Measurements from ENCODE around the gene RAB6A. TPM values are rescaled to one million over a fixed set of nuclear protein-coding genes. Genes with fewer than 3 reads are reported as not detected.
A peak's percentile ranks its signal among the peaks of the same experiment; 100 is the strongest.
"Not testable (repeated sequence)": the region's sequence is repeated elsewhere in the genome, so short reads cannot be mapped to it uniquely, and the experiment has no call there.

The RAB6A gene
- total RNA-seq, 1 experiment from 2014 or later, result 172 TPM

- intact Hi-C loops (cut with micrococcal nuclease), result no loop called here
Observed at GRCh38 chr11:73787051-73787642, 26.3 kb upstream of the RAB6A start.

GRCh38 chr11:73785467-73785866 is 24.6 kb upstream of the RAB6A start:
- BruUV-seq (replicated peaks); CTCF ChIA-PET: not testable (repeated sequence)
- POLR2A ChIA-PET, result interaction anchor here (0.7 to 4.7 kb wide), 8 partner anchors 9 to 632 kb away, joined by 3 to 32 read pairs (median 4); partner anchors contain the start of genes COA4, PAAF1 and RAB6A

More at GRCh38 chr11:73787051-73787642, 26.3 kb upstream of the RAB6A start:
- no peak for DNase-seq (ENCODE audit: unreplicated experiment)
- CTCF ChIA-PET, result interaction anchor here (1.2 kb wide), 1 partner anchor 161 kb away, joined by 5 read pairs; no protein-coding TSS in a partner anchor
- POLR2A ChIA-PET, result interaction anchor here (0.5 to 3.1 kb wide), 12 partner anchors 9 to 877 kb away, joined by 3 to 72 read pairs (median 13); partner anchors contain the start of genes COA4, PAAF1 and RAB6A
- H3K4me3 Mint-ChIP-seq (ENCODE audit: unreplicated experiment), result peak overlapping the region; percentile 95
- no peaks in the 10 kb centered on the region for H3K9me3 Mint-ChIP-seq (ENCODE audit: unreplicated experiment)
- H3K4me1 Mint-ChIP-seq (ENCODE audit: insufficient read depth, unreplicated experiment), result peaks cover 12% of the 10 kb centered on the region
- peaks cover 13% of the 10 kb centered on the region for H3K36me3 Mint-ChIP-seq (ENCODE audit: insufficient read depth, unreplicated experiment)
- no peaks in the 10 kb centered on the region for H3K27me3 Mint-ChIP-seq (ENCODE audit: insufficient read depth, unreplicated experiment)
- no peak for TF ChIP-seq CTCF (IDR thresholded peaks at IDR 0.05; ENCODE audit: unreplicated experiment)
- H3K27ac Mint-ChIP-seq (ENCODE audit: low read depth, unreplicated experiment), result peak overlapping the region; percentile 96
- BruUV-seq (replicated peaks), result no TSS peak

GRCh38 chr11:73784734-73785133 is 23.9 kb upstream of the RAB6A start:
- intact Hi-C loops (cut with micrococcal nuclease), result no loop called here

More at GRCh38 chr11:73785467-73785866, 24.6 kb upstream of the RAB6A start:
- H3K27ac Mint-ChIP-seq (ENCODE audit: low read depth, unreplicated experiment); H3K27me3 Mint-ChIP-seq (ENCODE audit: insufficient read depth, unreplicated experiment); H3K4me3 Mint-ChIP-seq (ENCODE audit: unreplicated experiment); intact Hi-C loops (cut with micrococcal nuclease); DNase-seq (ENCODE audit: unreplicated experiment); H3K9me3 Mint-ChIP-seq (ENCODE audit: unreplicated experiment): not testable (repeated sequence)
- Mint-ChIP-seq H3K4me1 (ENCODE audit: insufficient read depth, unreplicated experiment) (peaks cover 12% of the 10 kb centered on the region), H3K36me3 (ENCODE audit: insufficient read depth, unreplicated experiment) (peaks cover 13% of the 10 kb centered on the region)

GRCh38 chr11:73784080-73784634 is 23.3 kb upstream of the RAB6A start:
- Mint-ChIP-seq H3K9me3 (ENCODE audit: unreplicated experiment) (no peaks in the 10 kb centered on the region), H3K36me3 (ENCODE audit: insufficient read depth, unreplicated experiment) (peaks cover 7% of the 10 kb centered on the region), H3K27ac (ENCODE audit: low read depth, unreplicated experiment) (peak overlapping the region; percentile 63), H3K4me1 (ENCODE audit: insufficient read depth, unreplicated experiment) (peaks cover 12% of the 10 kb centered on the region), H3K4me3 (ENCODE audit: unreplicated experiment) (no peak overlapping the region), H3K27me3 (ENCODE audit: insufficient read depth, unreplicated experiment) (no peaks in the 10 kb centered on the region)
- DNase-seq (ENCODE audit: unreplicated experiment), result peak; percentile 39
- no TSS peak for BruUV-seq (replicated peaks)
- ChIA-PET CTCF (interaction anchor here (1.5 kb wide), 1 partner anchor 23 kb away, joined by 3 read pairs; the partner anchor contains the start of gene RAB6A), POLR2A (interaction anchor here (0.6 to 4.7 kb wide), 11 partner anchors 21 to 1744 kb away, joined by 3 to 32 read pairs (median 4); partner anchors contain the start of genes COA4, PAAF1 and RAB6A)
- TF ChIP-seq CTCF (IDR thresholded peaks at IDR 0.05; ENCODE audit: unreplicated experiment), result no peak
- intact Hi-C loops (cut with micrococcal nuclease), result no loop called here

More at GRCh38 chr11:73784734-73785133, 23.9 kb upstream of the RAB6A start:
- Mint-ChIP-seq H3K4me3 (ENCODE audit: unreplicated experiment) (no peak overlapping the region), H3K4me1 (ENCODE audit: insufficient read depth, unreplicated experiment) (peaks cover 12% of the 10 kb centered on the region), H3K27ac (ENCODE audit: low read depth, unreplicated experiment) (peak overlapping the region; percentile 63), H3K36me3 (ENCODE audit: insufficient read depth, unreplicated experiment) (peaks cover 13% of the 10 kb centered on the region), H3K27me3 (ENCODE audit: insufficient read depth, unreplicated experiment) (no peaks in the 10 kb centered on the region), H3K9me3 (ENCODE audit: unreplicated experiment) (no peaks in the 10 kb centered on the region)
- TF ChIP-seq CTCF (IDR thresholded peaks at IDR 0.05; ENCODE audit: unreplicated experiment), result no peak
- POLR2A ChIA-PET, result interaction anchor here (0.6 to 4.7 kb wide), 11 partner anchors 8 to 1744 kb away, joined by 3 to 32 read pairs (median 4); partner anchors contain the start of genes COA4, PAAF1 and RAB6A
- no peak for DNase-seq (ENCODE audit: unreplicated experiment)
- CTCF ChIA-PET, result no interaction called here
- BruUV-seq (replicated peaks), result TSS peak; percentile 63

All from MCF 10A (cell line).